SK-N-SH (cell line): ENCODE data around the gene ZBTB37.

Experiments used
- CTCF ChIP-seq: fragments of 200-600 bp; sonication (generic); IDR thresholded peaks from 2 replicates; pipeline ENCODE4 v1.6.1; 2017; ENCODE audit warnings: antibody characterized with exemption, mild to moderate bottlenecking, moderate library complexity
- RAD21 ChIP-seq: IDR thresholded peaks from 2 replicates; pipeline ENCODE4 v1.6.1; 2012; ENCODE audit warnings: mild to moderate bottlenecking, low read length
- ZBTB33 ChIP-seq: IDR thresholded peaks from 2 replicates; pipeline ENCODE4 v1.4.0; 2012; ENCODE audit warnings: low read depth, borderline replicate concordance

GRCh38 chr1:173900992-173901391 is 32.8 kb downstream of the ZBTB37 start:
- TF ChIP-seq ZBTB33 (no peak), CTCF (no peak), RAD21 (no peak)
